ENCODE data around the gene NECTIN2. TPM values are rescaled to one million over a fixed set of nuclear protein-coding genes. Genes with fewer than 3 reads are reported as not detected.
"Not testable (repeated sequence)": the region's sequence is repeated elsewhere in the genome, so short reads cannot be mapped to it uniquely, and the experiment has no call there.

The NECTIN2 gene
- total RNA-seq, 1 experiment from 2014 or later, result 2.0 TPM

GRCh38 chr19:44822177-44822576 lies 23.9 kb upstream of the NECTIN2 start:
- Histone ChIP-seq H3K4me1 (ENCODE audit: low read length) (no peaks in the 10 kb centered on the region), H3K9me3 (ENCODE audit: low read length) (no peaks in the 10 kb centered on the region), H3K9me2 (replicated peaks; ENCODE audit: insufficient read depth, low read length) (no peaks in the 10 kb centered on the region), H2AFZ (ENCODE audit: low read length) (no peak overlapping the region), H3K79me2 (ENCODE audit: low read length) (no peaks in the 10 kb centered on the region), H3K36me3 (ENCODE audit: insufficient read depth, low read length) (no peaks in the 10 kb centered on the region), H3K27ac (ENCODE audit: low read length) (no peak overlapping the region), H3K9ac (ENCODE audit: low read length) (no peak overlapping the region), H3K27me3 (ENCODE audit: low read length) (no peaks in the 10 kb centered on the region), H3K4me3 (ENCODE audit: low read length) (no peak overlapping the region), H3K4me2 (ENCODE audit: low read depth, low read length, poor library complexity, severe bottlenecking) (no peak overlapping the region), H4K20me1 (ENCODE audit: insufficient read depth, low read depth, low read length) (no peaks in the 10 kb centered on the region)
- no peak for DNase-seq

- no peaks in the 10 kb centered on the region for H4K20me1 ChIP-seq (ENCODE audit: insufficient read depth, low read depth, low read length)
- no peak overlapping the region for H3K4me2 ChIP-seq (ENCODE audit: low read depth, low read length, poor library complexity, severe bottlenecking)
- no peaks in the 10 kb centered on the region for H3K79me2 ChIP-seq (ENCODE audit: low read length)
Measured at GRCh38 chr19:44822670-44823372, 23.3 kb upstream of the NECTIN2 start.

GRCh38 chr19:44823373-44823698 lies 22.8 kb upstream of the NECTIN2 start:
- no peak overlapping the region for H3K4me2 ChIP-seq (ENCODE audit: low read depth, low read length, poor library complexity, severe bottlenecking)
- H2AFZ ChIP-seq (ENCODE audit: low read length), result no peak overlapping the region
- H3K9me2 ChIP-seq (replicated peaks; ENCODE audit: insufficient read depth, low read length), result no peaks in the 10 kb centered on the region
- H3K27me3 ChIP-seq (ENCODE audit: low read length), result no peaks in the 10 kb centered on the region
- no peaks in the 10 kb centered on the region for H3K36me3 ChIP-seq (ENCODE audit: insufficient read depth, low read length)
- no peak overlapping the region for H3K4me3 ChIP-seq (ENCODE audit: low read length)
- H3K79me2 ChIP-seq (ENCODE audit: low read length), result no peaks in the 10 kb centered on the region
- DNase-seq, result no peak
- H3K9ac ChIP-seq (ENCODE audit: low read length), result no peak overlapping the region
- H4K20me1 ChIP-seq (ENCODE audit: insufficient read depth, low read depth, low read length), result no peaks in the 10 kb centered on the region
- no peaks in the 10 kb centered on the region for H3K4me1 ChIP-seq (ENCODE audit: low read length)
- no peak overlapping the region for H3K27ac ChIP-seq (ENCODE audit: low read length)
- H3K9me3 ChIP-seq (ENCODE audit: low read length), result no peaks in the 10 kb centered on the region

More at GRCh38 chr19:44822670-44823372, 23.3 kb upstream of the NECTIN2 start:
- Histone ChIP-seq H3K4me3 (ENCODE audit: low read length) (no peak overlapping the region), H3K27ac (ENCODE audit: low read length) (no peak overlapping the region), H3K9me3 (ENCODE audit: low read length) (no peaks in the 10 kb centered on the region), H3K27me3 (ENCODE audit: low read length) (no peaks in the 10 kb centered on the region), H3K9ac (ENCODE audit: low read length) (no peak overlapping the region), H3K4me1 (ENCODE audit: low read length) (no peaks in the 10 kb centered on the region), H2AFZ (ENCODE audit: low read length) (no peak overlapping the region), H3K9me2 (replicated peaks; ENCODE audit: insufficient read depth, low read length) (no peaks in the 10 kb centered on the region), H3K36me3 (ENCODE audit: insufficient read depth, low read length) (no peaks in the 10 kb centered on the region)
- DNase-seq, result no peak

- H3K27ac ChIP-seq (ENCODE audit: low read length), result no peak overlapping the region
- no peaks in the 10 kb centered on the region for H3K79me2 ChIP-seq (ENCODE audit: low read length)
- no peak overlapping the region for H3K9ac ChIP-seq (ENCODE audit: low read length)
- H3K9me2 ChIP-seq (replicated peaks; ENCODE audit: insufficient read depth, low read length), result no peaks in the 10 kb centered on the region
- no peak overlapping the region for H3K4me2 ChIP-seq (ENCODE audit: low read depth, low read length, poor library complexity, severe bottlenecking)
- H3K4me1 ChIP-seq (ENCODE audit: low read length), result no peaks in the 10 kb centered on the region
- no peaks in the 10 kb centered on the region for H3K9me3 ChIP-seq (ENCODE audit: low read length)
- H4K20me1 ChIP-seq (ENCODE audit: insufficient read depth, low read depth, low read length), result no peaks in the 10 kb centered on the region
- H3K27me3 ChIP-seq (ENCODE audit: low read length), result no peaks in the 10 kb centered on the region
- no peaks in the 10 kb centered on the region for H3K36me3 ChIP-seq (ENCODE audit: insufficient read depth, low read length)
- DNase-seq, result no peak
- no peak overlapping the region for H2AFZ ChIP-seq (ENCODE audit: low read length)
- no peak overlapping the region for H3K4me3 ChIP-seq (ENCODE audit: low read length)
Measured at GRCh38 chr19:44824761-44825160, 21.3 kb upstream of the NECTIN2 start.

- H2AFZ ChIP-seq (ENCODE audit: low read length); H3K27ac ChIP-seq (ENCODE audit: low read length): not testable (repeated sequence)
Measured at GRCh38 chr19:44832875-44833274, 13.2 kb upstream of the NECTIN2 start.

GRCh38 chr19:44834399-44834798 lies 11.7 kb upstream of the NECTIN2 start:
- not testable (repeated sequence) for H3K4me1 ChIP-seq (ENCODE audit: low read length); H3K9me2 ChIP-seq (replicated peaks; ENCODE audit: insufficient read depth, low read length); H3K27me3 ChIP-seq (ENCODE audit: low read length); H3K4me3 ChIP-seq (ENCODE audit: low read length); H3K9me3 ChIP-seq (ENCODE audit: low read length); H2AFZ ChIP-seq (ENCODE audit: low read length); H3K4me2 ChIP-seq (ENCODE audit: low read depth, low read length, poor library complexity, severe bottlenecking); DNase-seq; H3K36me3 ChIP-seq (ENCODE audit: insufficient read depth, low read length); H3K27ac ChIP-seq (ENCODE audit: low read length); H4K20me1 ChIP-seq (ENCODE audit: insufficient read depth, low read depth, low read length); H3K79me2 ChIP-seq (ENCODE audit: low read length); H3K9ac ChIP-seq (ENCODE audit: low read length)

More at GRCh38 chr19:44832875-44833274, 13.2 kb upstream of the NECTIN2 start:
- not testable (repeated sequence) for H3K79me2 ChIP-seq (ENCODE audit: low read length); DNase-seq; H4K20me1 ChIP-seq (ENCODE audit: insufficient read depth, low read depth, low read length); H3K9ac ChIP-seq (ENCODE audit: low read length); H3K4me2 ChIP-seq (ENCODE audit: low read depth, low read length, poor library complexity, severe bottlenecking); H3K4me3 ChIP-seq (ENCODE audit: low read length); H3K4me1 ChIP-seq (ENCODE audit: low read length); H3K27me3 ChIP-seq (ENCODE audit: low read length); H3K9me2 ChIP-seq (replicated peaks; ENCODE audit: insufficient read depth, low read length); H3K9me3 ChIP-seq (ENCODE audit: low read length); H3K36me3 ChIP-seq (ENCODE audit: insufficient read depth, low read length)

GRCh38 chr19:44839276-44839675 lies 6.8 kb upstream of the NECTIN2 start:
- Histone ChIP-seq H3K9ac (ENCODE audit: low read length) (no peak overlapping the region), H3K4me3 (ENCODE audit: low read length) (no peak overlapping the region), H2AFZ (ENCODE audit: low read length) (no peak overlapping the region), H3K79me2 (ENCODE audit: low read length) (no peaks in the 10 kb centered on the region), H3K9me2 (replicated peaks; ENCODE audit: insufficient read depth, low read length) (no peaks in the 10 kb centered on the region), H3K4me1 (ENCODE audit: low read length) (no peaks in the 10 kb centered on the region), H3K9me3 (ENCODE audit: low read length) (no peaks in the 10 kb centered on the region), H3K36me3 (ENCODE audit: insufficient read depth, low read length) (no peaks in the 10 kb centered on the region), H3K27ac (ENCODE audit: low read length) (no peak overlapping the region), H3K27me3 (ENCODE audit: low read length) (no peaks in the 10 kb centered on the region), H3K4me2 (ENCODE audit: low read depth, low read length, poor library complexity, severe bottlenecking) (no peak overlapping the region), H4K20me1 (ENCODE audit: insufficient read depth, low read depth, low read length) (no peaks in the 10 kb centered on the region)
- DNase-seq, result no peak

- no peak overlapping the region for H3K4me2 ChIP-seq (ENCODE audit: low read depth, low read length, poor library complexity, severe bottlenecking)
- no peaks in the 10 kb centered on the region for H4K20me1 ChIP-seq (ENCODE audit: insufficient read depth, low read depth, low read length)
- peaks cover 3% of the 10 kb centered on the region; the same call in 1 of the 2 replicates for H3K4me1 ChIP-seq (ENCODE audit: low read length)
- no peak for DNase-seq
- no peaks in the 10 kb centered on the region for H3K9me2 ChIP-seq (replicated peaks; ENCODE audit: insufficient read depth, low read length)
- H2AFZ ChIP-seq (ENCODE audit: low read length), result no peak overlapping the region
- H3K9ac ChIP-seq (ENCODE audit: low read length), result no peak overlapping the region
- H3K4me3 ChIP-seq (ENCODE audit: low read length), result no peak overlapping the region
- H3K27ac ChIP-seq (ENCODE audit: low read length), result no peak overlapping the region
- no peaks in the 10 kb centered on the region for H3K79me2 ChIP-seq (ENCODE audit: low read length)
- H3K27me3 ChIP-seq (ENCODE audit: low read length), result no peaks in the 10 kb centered on the region
- H3K9me3 ChIP-seq (ENCODE audit: low read length), result no peaks in the 10 kb centered on the region
- H3K36me3 ChIP-seq (ENCODE audit: insufficient read depth, low read length), result no peaks in the 10 kb centered on the region
Measured at GRCh38 chr19:44840811-44841210, 5.3 kb upstream of the NECTIN2 start.
